ENCODE data around the gene OBSL1.
A peak's percentile ranks its signal among the peaks of the same experiment; 100 is the strongest.

The OBSL1 gene

DNA sequence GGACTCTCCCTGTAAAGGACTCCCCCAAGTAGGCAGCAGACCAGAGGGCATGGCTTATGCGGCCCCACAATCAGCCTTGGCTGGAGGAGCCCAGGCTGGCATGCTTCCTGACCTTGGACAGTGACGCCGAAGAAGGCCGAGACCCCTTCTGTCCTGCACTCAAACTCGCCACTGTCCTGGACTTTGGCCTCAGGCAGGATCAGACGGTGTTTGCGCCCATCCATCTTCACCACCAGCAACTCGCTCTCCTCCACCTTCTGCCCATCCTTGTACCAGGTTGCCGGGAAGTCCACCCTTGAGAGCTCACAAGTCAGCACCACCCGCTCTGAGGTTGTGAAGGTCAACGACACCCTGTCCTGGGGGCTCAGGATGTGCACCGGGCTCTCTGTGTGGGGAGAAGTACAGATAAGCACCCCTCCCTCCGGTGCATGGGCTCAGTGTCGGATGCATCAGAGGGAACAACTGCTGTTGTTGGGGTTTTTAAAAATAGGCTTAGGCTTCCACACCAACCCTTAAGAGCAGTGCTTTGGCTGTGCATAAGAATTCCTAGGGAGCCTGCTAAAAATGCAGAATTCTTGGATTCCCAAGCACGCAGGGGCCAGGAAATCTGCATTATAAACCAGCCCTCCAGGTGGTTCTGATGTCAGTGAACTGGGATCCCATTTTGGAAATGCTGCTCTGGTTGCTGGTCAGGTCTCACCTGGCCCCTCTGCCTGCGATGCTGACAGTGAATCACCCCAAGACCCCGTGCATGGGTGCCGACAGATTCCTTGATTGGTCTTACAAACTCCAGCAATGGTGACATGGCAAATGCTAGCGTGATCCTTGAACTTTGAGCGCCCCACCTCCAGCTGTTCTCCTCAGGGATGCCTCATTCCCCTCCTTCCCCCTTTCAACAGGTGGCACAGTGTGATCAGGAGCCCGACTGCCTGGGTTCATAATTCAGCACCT lies 5.9 kb downstream of the OBSL1 start:
- no peak for DNase-seq

- DNase-seq, result no peak
These were observed 7.9 kb downstream of the OBSL1 start for GRCh38 chr2:219563271-219563928.

DNA sequence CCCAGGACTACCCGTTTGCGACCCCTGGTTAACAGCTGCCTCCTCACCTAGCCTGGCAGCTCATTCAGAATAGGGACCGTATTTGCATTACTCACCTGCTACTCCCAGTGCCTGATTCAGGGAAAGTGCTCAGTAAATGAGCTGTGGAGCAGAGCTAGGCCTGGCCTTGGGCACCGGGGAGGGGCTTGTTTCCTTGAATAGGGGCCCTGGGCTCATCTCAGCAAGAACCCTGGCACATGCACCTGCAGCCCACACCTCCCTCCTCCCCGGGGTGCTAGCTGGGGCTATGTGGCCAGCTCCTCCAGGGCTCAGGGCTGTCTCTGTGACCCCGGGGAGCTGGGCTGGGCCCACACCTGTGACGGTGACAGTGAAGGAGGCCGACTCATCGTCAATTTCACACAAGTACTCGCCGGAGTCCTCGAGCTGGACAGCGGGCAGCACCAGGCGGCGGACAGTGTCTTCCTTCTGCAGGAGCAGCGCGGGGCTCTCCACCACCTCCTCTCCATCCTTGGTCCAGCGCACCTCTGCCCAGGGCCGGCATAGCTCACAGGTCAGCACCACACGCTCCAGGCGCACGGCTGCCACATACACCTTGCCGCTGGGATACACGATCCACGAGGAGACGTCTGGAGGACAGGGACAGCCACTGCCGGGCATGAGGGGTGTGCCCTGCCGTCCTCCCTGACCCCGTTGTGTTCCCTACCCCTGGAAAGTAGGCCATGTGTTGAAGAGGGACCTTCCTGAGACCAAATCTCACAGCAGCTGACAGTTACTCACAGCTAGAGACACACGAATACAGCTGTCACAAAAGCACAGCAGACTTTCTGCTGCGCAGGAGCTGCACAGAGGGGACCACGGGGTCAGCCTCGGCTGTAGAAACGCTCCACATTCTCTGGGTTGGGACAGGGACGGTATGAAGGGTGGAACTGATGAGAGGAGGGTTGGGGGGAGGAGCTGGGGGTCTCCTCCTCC lies 9.0 kb downstream of the OBSL1 start:
- no peak for DNase-seq

DNA sequence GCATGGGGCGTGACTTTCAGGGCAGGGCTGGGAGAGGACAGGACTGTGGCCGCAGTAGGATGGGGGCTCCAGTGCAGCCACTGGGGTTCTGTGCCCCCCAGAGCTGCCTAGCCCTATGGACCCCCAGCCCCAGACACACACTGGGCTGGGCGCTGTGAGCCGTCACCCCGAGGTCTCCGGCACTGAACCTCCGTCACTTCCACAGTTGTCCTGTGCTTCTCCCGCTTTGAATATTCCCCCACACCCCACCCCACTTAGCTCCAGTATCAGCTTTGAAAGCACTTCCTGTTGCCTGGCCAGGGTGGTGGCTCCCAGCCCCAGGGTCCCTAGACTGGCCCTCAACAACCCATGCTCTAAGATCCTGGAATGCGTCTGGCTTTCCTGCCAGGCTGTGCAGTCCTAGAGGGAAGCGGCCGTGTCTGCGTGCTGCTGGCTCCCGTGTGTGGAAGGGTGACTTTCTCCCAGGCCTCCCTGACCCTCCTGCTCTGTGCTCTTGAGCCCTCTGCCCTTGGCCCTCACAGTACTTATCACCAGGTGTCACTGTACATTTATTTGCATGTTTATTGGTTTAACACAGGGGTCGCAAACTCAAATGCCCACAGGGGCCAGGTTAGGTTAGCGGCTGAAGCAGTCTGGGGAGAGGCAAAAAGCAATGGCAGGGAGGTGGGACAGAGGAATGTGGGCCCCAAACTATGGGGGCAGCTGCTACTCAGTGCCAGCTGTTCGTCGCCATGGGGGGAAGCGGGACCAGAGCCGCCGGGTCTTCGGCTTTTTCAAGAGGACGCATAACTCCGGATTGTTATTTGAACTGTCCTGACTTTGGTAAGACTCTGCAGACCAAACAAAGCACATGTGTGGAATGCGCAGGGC lies 9.9 kb downstream of the OBSL1 start:
- no peak for DNase-seq

- no peak for DNase-seq
These were observed 10.5 kb downstream of the OBSL1 start for GRCh38 chr2:219560893-219561178.

DNA sequence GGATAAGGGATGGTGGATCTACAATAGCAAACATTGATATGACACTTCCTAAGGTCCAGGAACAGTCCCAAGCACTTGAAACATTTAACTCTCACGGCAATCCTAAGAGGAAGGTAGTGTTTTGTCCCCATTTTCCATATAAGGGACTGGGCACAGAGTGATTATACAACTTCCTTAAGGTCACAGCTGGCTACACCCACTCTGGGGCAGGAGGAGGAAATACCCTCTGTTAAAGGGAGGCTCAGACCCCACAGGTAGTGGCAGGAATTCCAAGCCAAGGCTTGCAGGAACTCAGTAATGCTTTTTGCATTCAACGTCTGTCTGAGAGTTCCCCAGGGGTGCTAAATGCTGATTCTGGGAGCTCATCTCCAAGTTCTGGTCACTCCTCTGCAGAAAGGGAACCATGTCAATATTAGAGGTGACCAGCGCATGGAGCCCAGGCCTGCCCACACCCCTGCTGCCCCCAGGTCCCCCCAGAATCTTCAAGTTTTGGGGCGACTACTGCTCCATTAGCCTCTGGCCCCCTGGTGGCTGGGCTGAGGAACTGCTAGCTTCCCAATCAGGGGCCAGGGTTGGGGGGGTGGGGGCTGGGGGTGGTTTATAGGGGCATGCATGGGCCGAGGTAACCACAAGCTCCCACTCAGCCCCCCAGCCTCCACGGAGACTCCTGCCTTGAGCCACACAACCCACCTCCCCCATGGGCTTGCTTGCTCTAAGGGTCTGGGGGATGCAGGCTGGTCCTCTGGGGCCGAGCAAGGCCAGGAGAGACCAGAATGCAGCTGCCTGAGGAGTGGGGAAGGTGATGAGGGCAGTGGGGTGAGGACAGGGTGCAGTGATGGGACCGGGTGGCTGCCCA lies 11.1 kb downstream of the OBSL1 start:
- DNase-seq, result no peak

GRCh38 chr2:219559156-219559915 lies 12.0 kb downstream of the OBSL1 start:
- no peak for DNase-seq

GRCh38 chr2:219557791-219558785 lies 13.3 kb downstream of the OBSL1 start:
- no peak for DNase-seq

GRCh38 chr2:219557320-219557719 lies 14.0 kb downstream of the OBSL1 start:
- no peak for DNase-seq

- DNase-seq, result no peak
These were observed 14.9 kb downstream of the OBSL1 start for GRCh38 chr2:219556413-219556812.

- DNase-seq, result no peak
These were observed 15.4 kb downstream of the OBSL1 start for GRCh38 chr2:219555956-219556355.

GRCh38 chr2:219554350-219554749 lies 17.0 kb downstream of the OBSL1 start:
- DNase-seq, result no peak

DNA sequence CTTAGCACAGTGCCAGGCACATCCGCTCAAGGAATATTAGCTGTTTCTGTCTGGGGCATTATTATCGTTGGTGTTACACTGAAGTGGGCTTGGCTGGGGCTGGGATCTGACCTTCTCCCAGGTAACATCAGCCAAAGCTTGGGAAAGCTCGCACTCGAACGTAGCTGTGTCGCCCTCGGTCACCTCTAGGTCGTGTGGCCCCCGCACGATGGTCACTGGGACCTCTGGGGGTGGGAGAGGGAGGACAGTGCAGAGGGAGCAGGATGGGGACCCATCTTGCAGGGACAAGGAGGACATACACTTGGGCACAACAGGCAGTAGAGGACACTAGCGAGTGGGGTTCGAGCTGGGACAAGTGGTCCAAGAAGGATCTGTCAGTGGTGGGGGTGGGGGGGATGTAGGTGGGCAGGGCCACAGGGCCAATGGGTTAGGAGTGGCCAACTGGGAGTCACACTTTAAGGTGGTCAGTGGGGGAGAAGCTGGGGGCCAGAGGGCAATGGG lies 17.8 kb downstream of the OBSL1 start:
- DNase-seq, result no peak

GRCh38 chr2:219553168-219553417 lies 18.2 kb downstream of the OBSL1 start:
- no peak for DNase-seq

GRCh38 chr2:219552382-219553167 lies 18.8 kb downstream of the OBSL1 start:
- DNase-seq, result peak; percentile 98

GRCh38 chr2:219551441-219552381 lies 19.6 kb downstream of the OBSL1 start:
- DNase-seq, result peak; percentile 44

- DNase-seq, result no peak
These were observed 21.7 kb downstream of the OBSL1 start for GRCh38 chr2:219549619-219550018.
